ENCODE measurements around the gene ADGRE3. TPM values are rescaled to one million over a fixed set of nuclear protein-coding genes. Genes with fewer than 3 reads are reported as not detected.

The ADGRE3 gene
- total and polyA plus RNA-seq, 2 donors (not counting 1 experiment from before 2014, with no cell fraction given) = 0.17 to 0.46 TPM

DNA sequence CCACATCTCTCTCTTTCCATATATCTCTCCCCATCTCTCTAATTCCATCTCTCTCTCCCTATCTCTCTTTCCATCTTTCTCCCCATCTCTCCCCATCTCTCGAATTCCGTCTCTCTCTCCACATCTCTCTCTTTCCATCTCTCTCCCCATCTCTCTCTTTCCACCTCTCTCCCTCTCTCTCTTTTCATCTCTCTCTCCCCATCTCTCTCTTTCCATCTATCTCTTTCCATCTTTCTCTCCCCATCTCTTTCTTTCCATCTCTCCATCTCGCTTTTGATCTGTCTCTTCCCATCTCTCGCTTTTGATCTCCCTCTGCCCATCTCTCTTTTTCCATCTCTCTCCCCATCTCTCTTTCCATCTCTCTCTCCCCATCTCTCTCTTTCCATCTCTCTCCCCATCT lies 25.6 kb downstream of the ADGRE3 start:
- Histone ChIP-seq H3K27me3 (replicated peaks in 1 of 4; ENCODE audit: control extremely low read depth in 1 of 4, control insufficient read depth in 3 of 4, insufficient read depth in 4 of 4, low read length in 3 of 4) (no peaks in the 10 kb centered on the region), H3K9ac (ENCODE audit: low read length) (no peak overlapping the region), H3K36me3 (replicated peaks in 1 of 2; ENCODE audit: control extremely low read depth in 1 of 2, control insufficient read depth in 1 of 2, extremely low read depth in 1 of 2, insufficient read depth in 2 of 2, low read length in 1 of 2) (no peaks in the 10 kb centered on the region), H3K27ac (ENCODE audit: low read length in 2 of 2) (no peak overlapping the region), H3K9me3 (ENCODE audit: control extremely low read depth in 1 of 3, control insufficient read depth in 2 of 3, insufficient read depth in 1 of 3, low read length in 2 of 3) (peaks cover 0 to 3% (median 0%) of the 10 kb centered on the region in 3 donors), H2AFZ (ENCODE audit: insufficient read depth, low read depth, low read length, poor library complexity, severe bottlenecking) (no peak overlapping the region), H3K4me2 (replicated peaks; ENCODE audit: low read depth, low read length, poor library complexity, severe bottlenecking) (no peak overlapping the region), H3K4me1 (ENCODE audit: control insufficient read depth in 2 of 2, insufficient read depth in 2 of 2, low read length in 2 of 2) (no peaks in the 10 kb centered on the region), H3K4me3 (ENCODE audit: control extremely low read depth in 1 of 5, extremely low read depth in 1 of 5, insufficient read depth in 1 of 5, low read depth in 2 of 5, low read length in 4 of 5) (no peak overlapping the region), H3K79me2 (ENCODE audit: control insufficient read depth, insufficient read depth, low read length) (no peaks in the 10 kb centered on the region), H4K20me1 (ENCODE audit: control insufficient read depth, insufficient read depth, low read length, poor library complexity, severe bottlenecking) (no peaks in the 10 kb centered on the region)
- peaks cover 5% of the 10 kb centered on the region for H3K4me1 Mint-ChIP-seq
- H3K4me3 Mint-ChIP-seq = no peak overlapping the region
- intact Hi-C loops (cut with micrococcal nuclease) = no loop called here
- no peak overlapping the region for H3K27ac Mint-ChIP-seq
- no peaks in the 10 kb centered on the region for H3K9me3 Mint-ChIP-seq (ENCODE audit: insufficient read depth)
- WGBS (ENCODE audit: insufficient coverage) = 90% methylated on average over 4 of the region's 4 CpGs
- POLR2A ChIA-PET = no interaction called here
- TF ChIP-seq EZH2 (IDR thresholded peaks at IDR 0.05; ENCODE audit: borderline replicate concordance, insufficient read depth, low read depth, low read length, poor library complexity, severe bottlenecking) (no peak), CTCF (IDR thresholded peaks at IDR 0.05) (peak; percentile 15)
- CTCF ChIA-PET = no interaction called here
- DNase-seq (no peak), ATAC-seq (ENCODE audit: low read depth) (no peak)
- peaks cover 5% of the 10 kb centered on the region for H3K27me3 Mint-ChIP-seq

DNA sequence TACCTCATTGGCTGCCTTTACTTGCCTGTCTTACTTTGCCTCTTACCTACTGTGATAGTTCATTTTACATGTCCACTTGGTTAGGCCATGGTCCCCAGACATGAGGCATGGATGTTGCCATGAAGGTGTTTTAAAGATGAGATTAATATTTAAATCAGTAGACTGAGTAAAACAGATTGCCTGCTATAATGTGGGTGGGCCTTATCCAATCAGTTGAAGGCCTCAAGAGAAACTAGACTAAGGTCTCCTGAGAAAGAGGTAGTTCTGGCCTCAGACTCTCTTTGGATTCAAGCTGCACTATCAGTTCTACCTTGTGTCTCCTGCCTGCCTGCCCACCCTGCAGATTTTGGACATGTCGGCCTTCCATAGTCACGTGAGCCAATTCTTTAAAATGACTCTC lies 26.1 kb downstream of the ADGRE3 start:
- H3K4me1 Mint-ChIP-seq = peaks cover 5% of the 10 kb centered on the region
- Histone ChIP-seq H4K20me1 (ENCODE audit: control insufficient read depth, insufficient read depth, low read length, poor library complexity, severe bottlenecking) (no peaks in the 10 kb centered on the region), H3K36me3 (replicated peaks in 1 of 2; ENCODE audit: control extremely low read depth in 1 of 2, control insufficient read depth in 1 of 2, extremely low read depth in 1 of 2, insufficient read depth in 2 of 2, low read length in 1 of 2) (no peaks in the 10 kb centered on the region), H3K27ac (ENCODE audit: low read length in 2 of 2) (no peak overlapping the region), H3K4me2 (replicated peaks; ENCODE audit: low read depth, low read length, poor library complexity, severe bottlenecking) (no peak overlapping the region), H3K4me1 (ENCODE audit: control insufficient read depth in 2 of 2, insufficient read depth in 2 of 2, low read length in 2 of 2) (no peaks in the 10 kb centered on the region), H3K4me3 (ENCODE audit: control extremely low read depth in 1 of 5, extremely low read depth in 1 of 5, insufficient read depth in 1 of 5, low read depth in 2 of 5, low read length in 4 of 5) (no peak overlapping the region), H3K9me3 (ENCODE audit: control extremely low read depth in 1 of 3, control insufficient read depth in 2 of 3, insufficient read depth in 1 of 3, low read length in 2 of 3) (peaks cover 0 to 6% (median 0%) of the 10 kb centered on the region in 3 donors), H3K9ac (ENCODE audit: low read length) (no peak overlapping the region), H2AFZ (ENCODE audit: insufficient read depth, low read depth, low read length, poor library complexity, severe bottlenecking) (no peak overlapping the region), H3K27me3 (replicated peaks in 1 of 4; ENCODE audit: control extremely low read depth in 1 of 4, control insufficient read depth in 3 of 4, insufficient read depth in 4 of 4, low read length in 3 of 4) (no peaks in the 10 kb centered on the region), H3K79me2 (ENCODE audit: control insufficient read depth, insufficient read depth, low read length) (no peaks in the 10 kb centered on the region)
- no peak for DNase-seq
- intact Hi-C loops (cut with micrococcal nuclease) = no loop called here
- TF ChIP-seq CTCF (IDR thresholded peaks at IDR 0.05) (no peak), EZH2 (IDR thresholded peaks at IDR 0.05; ENCODE audit: borderline replicate concordance, insufficient read depth, low read depth, low read length, poor library complexity, severe bottlenecking) (no peak)
- ChIA-PET CTCF (interaction anchor here (0.7 kb wide), 1 partner anchor 74 kb away, joined by 3 read pairs; no protein-coding TSS in a partner anchor), POLR2A (no interaction called here)
- H3K27me3 Mint-ChIP-seq = peaks cover 5% of the 10 kb centered on the region
- no peak overlapping the region for H3K4me3 Mint-ChIP-seq
- ATAC-seq (ENCODE audit: low read depth) = no peak
- WGBS (ENCODE audit: insufficient coverage) = 100% methylated on average over 2 of the region's 2 CpGs
- H3K27ac Mint-ChIP-seq = no peak overlapping the region
- H3K9me3 Mint-ChIP-seq (ENCODE audit: insufficient read depth) = no peaks in the 10 kb centered on the region
